Fibroblast of lung (primary cell): Measurements from ENCODE around the gene TNFSF12. TPM values are rescaled to one million over a fixed set of nuclear protein-coding genes. Genes with fewer than 3 reads are reported as not detected.
A peak's percentile ranks its signal among the peaks of the same experiment; 100 is the strongest.

Experiments used
- DNase-seq, 2 donors: peaks; one replicate each; pipeline versions ENCODE4 v3.0.0 to v3.0.0-alpha.2; 2010; ENCODE audit warnings: low read depth in 2 of 2
- H2AFZ ChIP-seq: 2 replicates; pipeline ENCODE4 v1.5.1; 2012; ENCODE audit warnings: low read length, control low read depth, inconsistent platforms
- H3K27ac ChIP-seq: 2 replicates; pipeline ENCODE4 v1.5.1; 2011; ENCODE audit warnings: low read length, control low read depth; ENCODE audit not compliant: insufficient read depth
- H3K27me3 ChIP-seq: 2 replicates; pipeline ENCODE4 v1.5.1; 2011; ENCODE audit warnings: mild to moderate bottlenecking, low read length; ENCODE audit not compliant: control insufficient read depth, insufficient read depth
- H3K36me3 ChIP-seq: 2 replicates; pipeline ENCODE4 v1.5.1; 2011; ENCODE audit warnings: low read length; ENCODE audit not compliant: control insufficient read depth, insufficient read depth
- H3K4me1 ChIP-seq: 2 replicates; pipeline ENCODE4 v1.5.1; 2011; ENCODE audit warnings: low read length; ENCODE audit not compliant: control insufficient read depth, insufficient read depth; ENCODE audit errors: extremely low read depth
- H3K4me2 ChIP-seq: 2 replicates; pipeline ENCODE4 v1.5.1; 2011; ENCODE audit warnings: low read length, control low read depth; ENCODE audit not compliant: insufficient read depth; ENCODE audit errors: extremely low read depth
- H3K4me3 ChIP-seq, 4 experiments: fragments of 200-600 bp in 1 of 4; sonication (generic) in 1 of 4; replicated peaks in 1 of 4; 2 replicates each; pipeline ENCODE4 v1.5.1; 2011 to 2016; ENCODE audit warnings: low read length in 4 of 4, low read depth in 3 of 4, mild to moderate bottlenecking in 3 of 4, control low read depth in 2 of 4, inconsistent platforms in 1 of 4, mixed read lengths in 1 of 4; ENCODE audit not compliant: insufficient read depth in 1 of 4; ENCODE audit errors: control extremely low read depth in 1 of 4
- H3K79me2 ChIP-seq: 2 replicates; pipeline ENCODE4 v1.5.1; 2012; ENCODE audit warnings: mild to moderate bottlenecking, low read length, inconsistent platforms; ENCODE audit not compliant: control insufficient read depth, insufficient read depth
- H3K9ac ChIP-seq: 2 replicates; pipeline ENCODE4 v1.5.1; 2011; ENCODE audit warnings: mild to moderate bottlenecking, low read length, control low read depth; ENCODE audit not compliant: insufficient read depth
- H3K9me3 ChIP-seq: 2 replicates; pipeline ENCODE4 v1.5.1; 2012; ENCODE audit warnings: low read depth, low read length; ENCODE audit not compliant: control insufficient read depth, insufficient read depth
- H4K20me1 ChIP-seq: 2 replicates; pipeline ENCODE4 v1.5.1; 2011; ENCODE audit warnings: low read length; ENCODE audit not compliant: control insufficient read depth, insufficient read depth; ENCODE audit errors: extremely low read depth
- EZH2 ChIP-seq: IDR thresholded peaks from 2 replicates; pipeline ENCODE4 v1.5.1; 2012; ENCODE audit warnings: low read length, control low read depth, mild to moderate bottlenecking; ENCODE audit errors: missing control alignments
- polyA plus RNA-seq, 2 donors: library from polyadenylated mRNA; depleted of rRNA in 1 of 2; stranded (reverse) in 1 of 2; unstranded in 1 of 2; fragments of >200 nt; gene quantifications; 2 replicates each; pipeline ENCODE4 v1.2.1, GENCODE V29; 2011 to 2012; ENCODE audit warnings: missing spikeins in 1 of 2
- total RNA-seq: library from RNA; depleted of rRNA; stranded (reverse); fragments of >200 nt; gene quantifications from 2 replicates; pipeline ENCODE4 v1.2.1, GENCODE V29; 2014
- TF ChIP-seq, protein P1 (sequence below), 2 donors: IDR thresholded peaks in 1 of 2; conservative IDR thresholded peaks in 1 of 2; 1 replicate in 1 of 2; 2 replicates in 1 of 2; pipeline ENCODE4 v1.5.1; 2011 to 2012; ENCODE audit warnings: low read length in 2 of 2, control low read depth in 1 of 2, inconsistent platforms in 1 of 2, low read depth in 1 of 2, mild to moderate bottlenecking in 1 of 2

Gene TNFSF12
- total and polyA plus RNA-seq, 2 donors (not counting 1 experiment from before 2014, with no cell fraction given), result 9.6 to 34.4 TPM

DNA sequence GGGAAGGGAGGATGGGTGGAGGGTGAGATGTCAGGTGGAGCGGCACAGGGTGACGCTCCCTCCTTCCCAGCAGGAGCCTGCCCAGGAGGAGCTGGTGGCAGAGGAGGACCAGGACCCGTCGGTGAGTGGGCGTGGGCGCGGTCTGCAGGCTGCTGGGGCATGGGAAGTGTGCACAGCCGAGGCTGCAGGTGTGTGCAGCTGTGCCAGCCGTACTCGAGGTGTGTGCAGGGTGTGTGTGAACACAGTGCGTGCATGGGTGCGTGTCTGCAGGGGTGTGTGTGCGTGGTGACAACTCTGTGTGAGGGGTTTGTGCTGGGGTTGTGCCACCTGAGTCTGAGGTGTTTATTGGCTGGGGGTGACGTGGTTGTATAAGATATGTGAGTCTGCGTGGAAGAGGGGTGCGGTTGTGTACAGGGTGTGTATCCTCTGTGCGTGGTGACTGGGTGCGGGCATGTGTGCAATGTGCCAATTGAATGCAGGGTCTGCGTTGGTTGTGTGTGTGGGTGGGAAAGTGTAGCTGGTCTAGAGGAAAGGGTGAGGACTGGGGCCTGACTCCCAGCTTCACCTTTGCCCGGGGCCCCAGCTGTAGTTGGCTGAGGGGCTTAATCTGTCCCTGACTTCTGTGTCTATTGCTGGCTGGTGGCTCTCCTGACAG is 670 bp downstream of the TNFSF12 start:
- H3K4me1 ChIP-seq, result peaks cover 4% of the 10 kb centered on the region
- peak overlapping the region; percentile 84 for H2AFZ ChIP-seq
- no peak overlapping the region for H3K27ac ChIP-seq
- H3K9ac ChIP-seq, result peak overlapping the region; percentile 66
- TF ChIP-seq, protein P1, sequence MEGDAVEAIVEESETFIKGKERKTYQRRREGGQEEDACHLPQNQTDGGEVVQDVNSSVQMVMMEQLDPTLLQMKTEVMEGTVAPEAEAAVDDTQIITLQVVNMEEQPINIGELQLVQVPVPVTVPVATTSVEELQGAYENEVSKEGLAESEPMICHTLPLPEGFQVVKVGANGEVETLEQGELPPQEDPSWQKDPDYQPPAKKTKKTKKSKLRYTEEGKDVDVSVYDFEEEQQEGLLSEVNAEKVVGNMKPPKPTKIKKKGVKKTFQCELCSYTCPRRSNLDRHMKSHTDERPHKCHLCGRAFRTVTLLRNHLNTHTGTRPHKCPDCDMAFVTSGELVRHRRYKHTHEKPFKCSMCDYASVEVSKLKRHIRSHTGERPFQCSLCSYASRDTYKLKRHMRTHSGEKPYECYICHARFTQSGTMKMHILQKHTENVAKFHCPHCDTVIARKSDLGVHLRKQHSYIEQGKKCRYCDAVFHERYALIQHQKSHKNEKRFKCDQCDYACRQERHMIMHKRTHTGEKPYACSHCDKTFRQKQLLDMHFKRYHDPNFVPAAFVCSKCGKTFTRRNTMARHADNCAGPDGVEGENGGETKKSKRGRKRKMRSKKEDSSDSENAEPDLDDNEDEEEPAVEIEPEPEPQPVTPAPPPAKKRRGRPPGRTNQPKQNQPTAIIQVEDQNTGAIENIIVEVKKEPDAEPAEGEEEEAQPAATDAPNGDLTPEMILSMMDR (conservative IDR thresholded peaks at IDR 0.05 in 1 of 2, IDR thresholded peaks at IDR 0.05 in 1 of 2; ENCODE audit: low read depth in 1 of 2, low read length in 2 of 2), result peak in 1 of 2 donors; percentile 1
- no peak for TF ChIP-seq EZH2
- H3K4me2 ChIP-seq, result peak overlapping the region; percentile 95
- peak overlapping the region; percentile 51 to 73 (median 54) for H3K4me3 ChIP-seq
- no peaks in the 10 kb centered on the region for H3K36me3 ChIP-seq
- no peaks in the 10 kb centered on the region for H4K20me1 ChIP-seq
- peak in 1 of 2 donors; percentile 10 for DNase-seq
- H3K27me3 ChIP-seq, result no peaks in the 10 kb centered on the region
- no peaks in the 10 kb centered on the region for H3K79me2 ChIP-seq
- no peaks in the 10 kb centered on the region for H3K9me3 ChIP-seq

DNA sequence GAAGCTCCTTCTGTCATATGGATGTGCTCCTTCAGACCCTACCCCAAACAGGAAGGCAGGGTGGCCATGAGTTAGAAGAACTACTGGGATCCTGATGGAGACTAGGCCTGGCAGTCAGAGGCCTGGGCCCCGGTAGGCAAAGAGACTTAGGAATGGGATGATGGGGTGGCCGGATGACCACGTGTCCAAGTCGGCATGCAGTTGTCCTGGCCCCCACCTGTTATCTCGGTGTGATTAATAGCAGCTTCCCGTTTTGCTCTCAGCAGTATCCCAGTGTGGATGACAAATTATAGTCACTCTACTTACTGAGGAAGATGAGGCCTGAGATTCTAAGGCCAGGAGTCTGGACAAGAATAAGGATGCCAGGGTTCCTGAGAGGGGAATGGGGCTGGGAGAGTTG is 1.5 kb downstream of the TNFSF12 start:
- DNase-seq, result no peak
- H3K4me2 ChIP-seq, result no peak overlapping the region
- no peaks in the 10 kb centered on the region for H3K27me3 ChIP-seq
- no peak overlapping the region for H2AFZ ChIP-seq
- no peaks in the 10 kb centered on the region for H4K20me1 ChIP-seq
- no peak overlapping the region for H3K4me3 ChIP-seq
- no peaks in the 10 kb centered on the region for H3K9me3 ChIP-seq
- no peaks in the 10 kb centered on the region for H3K79me2 ChIP-seq
- no peaks in the 10 kb centered on the region for H3K36me3 ChIP-seq
- TF ChIP-seq, protein P1 (conservative IDR thresholded peaks at IDR 0.05 in 1 of 2, IDR thresholded peaks at IDR 0.05 in 1 of 2; ENCODE audit: low read depth in 1 of 2, low read length in 2 of 2), result no peak
- TF ChIP-seq EZH2, result no peak
- H3K4me1 ChIP-seq, result peaks cover 4% of the 10 kb centered on the region
- no peak overlapping the region for H3K27ac ChIP-seq
- H3K9ac ChIP-seq, result no peak overlapping the region

DNA sequence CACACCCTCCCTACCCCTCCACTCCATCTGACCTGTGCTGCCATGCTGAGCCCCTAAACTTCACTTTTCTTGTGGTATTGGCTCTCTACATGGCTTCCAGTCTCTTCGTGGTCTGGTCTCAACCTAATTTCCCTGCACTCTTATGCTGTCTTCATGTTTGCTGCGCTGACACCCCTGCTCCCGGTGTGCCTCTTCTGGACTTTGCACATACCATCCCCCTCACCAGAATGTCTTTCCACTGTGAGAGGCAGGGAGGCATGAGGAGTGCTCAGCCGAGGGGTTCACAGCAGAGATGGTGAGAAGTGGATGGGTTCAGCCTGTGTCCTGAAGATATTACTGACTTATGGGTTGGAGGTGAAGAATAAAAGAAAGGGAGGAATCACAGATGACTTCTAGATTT is 2.5 kb downstream of the TNFSF12 start:
- no peaks in the 10 kb centered on the region for H3K79me2 ChIP-seq

More for the DNA sequence above, 2.5 kb downstream of the TNFSF12 start:
- Histone ChIP-seq H2AFZ (no peak overlapping the region), H3K4me1 (peaks cover 4% of the 10 kb centered on the region), H3K9me3 (no peaks in the 10 kb centered on the region), H4K20me1 (no peaks in the 10 kb centered on the region), H3K27me3 (no peaks in the 10 kb centered on the region), H3K4me2 (no peak overlapping the region), H3K4me3 (no peak overlapping the region), H3K36me3 (no peaks in the 10 kb centered on the region), H3K9ac (no peak overlapping the region), H3K27ac (no peak overlapping the region)
- DNase-seq, result no peak
- TF ChIP-seq, protein P1 (conservative IDR thresholded peaks at IDR 0.05 in 1 of 2, IDR thresholded peaks at IDR 0.05 in 1 of 2; ENCODE audit: low read depth in 1 of 2, low read length in 2 of 2), result no peak
- TF ChIP-seq EZH2, result no peak
